HG03108 (cell line): ENCODE data around the gene EGLN1.
"Not testable (repeated sequence)": the region's sequence is repeated elsewhere in the genome, so short reads cannot be mapped to it uniquely, and the experiment has no call there.

Source experiments
- ATAC-seq: cut with Tn5 transposase; IDR thresholded peaks from one replicate; pipeline ENCODE4 v1.9.1; 2021; ENCODE audit warnings: moderate library complexity; ENCODE audit not compliant: unreplicated experiment

The EGLN1 gene

DNA sequence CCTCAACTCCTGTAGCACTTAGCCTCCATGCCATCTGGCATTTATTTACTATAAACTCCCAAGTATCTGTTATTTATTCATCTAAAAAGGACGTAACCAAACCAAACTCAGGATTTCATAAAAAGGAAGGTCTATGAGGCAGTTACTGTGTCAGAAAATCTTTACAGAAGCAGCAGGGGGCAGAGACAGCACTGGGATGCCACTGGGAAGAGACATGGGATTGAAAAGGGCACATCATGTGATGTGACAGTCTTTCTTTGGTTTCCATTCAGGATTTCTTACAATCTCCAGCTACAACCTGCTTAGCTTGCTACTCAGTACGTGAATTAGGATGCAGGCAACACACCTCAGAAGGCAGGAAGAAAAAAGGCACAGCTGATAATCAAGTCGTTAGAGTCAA lies 52.8 kb downstream of the EGLN1 start:
- no peak for ATAC-seq

DNA sequence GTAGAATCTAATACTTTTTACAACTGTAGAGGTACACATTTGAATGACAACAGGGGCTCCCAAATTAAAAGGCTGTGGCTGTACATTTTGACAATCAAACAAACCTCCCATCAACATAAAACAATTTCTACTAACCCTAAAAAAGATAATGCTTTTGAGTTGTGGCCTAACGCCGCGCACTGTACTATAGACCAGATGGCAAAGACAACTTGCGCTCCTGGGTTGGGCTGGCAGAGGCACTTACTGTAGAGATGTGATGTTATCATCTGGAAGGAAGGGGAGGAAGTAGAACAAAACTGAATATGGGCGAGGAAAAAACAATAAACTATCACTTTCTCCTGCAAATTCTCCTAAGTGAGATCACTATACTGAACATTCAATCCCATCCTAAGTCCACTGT lies 57.9 kb downstream of the EGLN1 start:
- no peak for ATAC-seq

DNA sequence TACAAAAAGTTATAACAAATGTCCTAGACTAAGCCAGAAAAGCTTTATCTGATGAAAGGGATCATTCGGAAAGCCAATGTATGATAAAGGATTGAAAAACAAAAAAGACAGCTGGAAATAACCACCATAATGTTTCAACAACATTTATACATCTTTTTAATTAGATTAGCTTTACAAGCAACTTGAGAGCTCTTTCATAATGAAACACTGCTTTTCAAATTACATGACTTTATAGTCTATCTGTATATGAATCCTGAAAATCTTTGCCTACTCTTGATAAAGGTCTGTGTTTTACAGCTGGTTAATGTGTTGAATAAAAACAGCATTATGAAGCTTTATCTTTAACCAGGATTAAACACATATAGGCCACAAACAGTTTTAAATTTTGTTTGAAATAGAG lies 58.5 kb downstream of the EGLN1 start:
- no peak for ATAC-seq

DNA sequence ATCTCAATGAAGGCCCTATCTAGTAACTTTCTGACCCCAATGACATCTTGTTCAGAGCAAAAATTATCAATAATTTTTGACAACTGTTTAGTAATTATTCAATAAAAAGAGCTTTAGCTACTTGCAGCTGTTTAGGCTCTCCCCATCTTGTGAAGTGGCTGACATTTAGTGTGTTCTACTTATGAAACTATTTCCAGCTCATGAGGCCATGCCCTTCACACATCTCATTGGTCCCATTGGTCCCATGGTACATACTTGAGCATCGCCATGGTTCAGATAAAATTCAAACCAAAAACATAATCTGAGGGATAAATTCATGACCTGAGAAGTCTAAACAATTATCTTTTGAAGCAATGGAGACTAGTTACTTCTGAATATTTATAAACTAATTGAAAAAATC lies 59.8 kb downstream of the EGLN1 start:
- ATAC-seq, result no peak

DNA sequence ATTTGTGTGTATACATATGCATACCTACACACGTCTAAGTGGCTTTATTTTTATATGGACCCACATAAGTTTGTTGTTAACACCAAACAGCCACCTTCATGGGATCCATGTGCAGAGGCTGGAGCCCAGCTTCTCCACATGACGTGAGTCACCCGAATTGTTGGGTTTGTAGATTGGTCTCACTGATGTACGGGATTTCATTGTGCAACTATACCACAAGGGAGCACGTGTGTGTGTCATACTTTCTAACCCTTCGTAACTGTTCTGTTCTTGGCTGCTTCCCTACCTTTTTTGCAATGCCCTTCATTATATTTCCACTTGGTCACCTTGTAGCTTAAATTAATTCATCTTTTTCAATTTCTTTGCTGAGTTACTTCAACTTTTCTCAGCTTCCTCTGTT lies 63.0 kb downstream of the EGLN1 start:
- ATAC-seq, result no peak

DNA sequence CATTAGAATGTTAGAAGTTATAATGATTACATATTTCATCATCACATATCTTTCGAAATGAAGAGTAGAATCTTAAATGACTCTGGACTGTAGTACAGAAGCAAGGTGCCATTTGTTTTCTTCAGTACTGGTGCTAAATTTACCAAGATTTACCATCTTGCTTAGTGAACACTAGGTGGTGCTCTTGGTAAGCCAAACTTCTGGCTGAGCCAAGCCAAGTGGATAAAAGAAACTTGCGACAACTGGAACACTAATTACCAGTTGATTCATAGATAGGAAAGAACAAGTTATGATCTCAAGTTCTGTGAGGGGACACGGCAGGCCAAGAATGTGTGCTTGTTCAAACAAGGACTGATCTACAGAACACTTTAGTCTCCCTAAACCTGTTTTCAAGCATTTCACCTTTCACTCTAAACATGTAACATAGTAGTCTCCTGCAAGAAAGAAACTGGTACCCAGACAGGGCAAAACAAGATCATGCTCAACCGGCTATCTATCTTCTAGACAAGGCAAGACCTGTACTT lies 64.2 kb downstream of the EGLN1 start:
- no peak for ATAC-seq

DNA sequence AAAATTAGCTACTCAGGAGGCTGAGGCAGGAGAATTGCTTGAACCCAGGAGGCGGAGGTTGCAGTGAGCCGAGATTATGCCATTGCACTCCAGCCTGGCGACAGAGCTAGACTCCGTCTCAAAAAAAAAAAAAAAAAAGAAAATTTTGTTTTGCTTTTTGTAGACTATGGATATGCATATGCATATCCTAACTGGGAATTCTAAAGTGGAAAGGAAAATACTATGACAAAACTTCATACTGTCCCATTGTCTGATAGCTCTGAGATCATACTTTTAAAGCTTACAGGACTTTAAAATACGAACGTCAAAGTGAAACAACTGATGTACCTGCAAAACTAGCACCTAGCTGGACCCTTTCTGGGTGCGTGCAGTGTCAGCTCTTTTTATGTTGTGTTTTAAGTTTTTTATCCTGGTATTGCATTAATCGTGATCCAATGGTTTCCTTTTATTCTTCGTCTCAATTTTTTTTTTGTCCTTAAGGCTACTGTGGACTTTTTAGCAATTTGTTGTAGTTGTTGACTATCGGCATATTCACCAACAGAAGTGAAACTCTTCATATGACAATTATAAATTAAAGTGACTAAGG lies 64.8 kb downstream of the EGLN1 start:
- ATAC-seq, result no peak

DNA sequence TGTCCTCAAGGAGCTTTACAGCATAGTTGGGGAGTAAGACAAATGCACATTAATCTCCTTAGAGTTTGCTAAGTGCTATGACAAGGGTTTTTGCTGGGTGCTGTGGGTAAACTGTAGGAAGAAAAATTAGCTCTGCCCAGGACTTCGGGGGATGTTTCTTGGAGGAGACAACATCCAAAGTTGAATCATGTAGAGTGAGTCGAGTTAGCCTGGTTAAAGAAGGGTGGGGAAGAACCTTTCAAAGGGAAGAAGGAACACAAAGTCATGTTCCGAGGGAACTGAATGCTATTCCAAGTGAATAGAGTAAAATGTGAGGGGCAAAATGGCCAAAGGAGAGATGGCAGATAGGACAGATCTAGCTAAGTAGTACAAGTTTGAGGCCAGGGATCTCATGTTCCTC lies 66.9 kb downstream of the EGLN1 start:
- ATAC-seq, result no peak

DNA sequence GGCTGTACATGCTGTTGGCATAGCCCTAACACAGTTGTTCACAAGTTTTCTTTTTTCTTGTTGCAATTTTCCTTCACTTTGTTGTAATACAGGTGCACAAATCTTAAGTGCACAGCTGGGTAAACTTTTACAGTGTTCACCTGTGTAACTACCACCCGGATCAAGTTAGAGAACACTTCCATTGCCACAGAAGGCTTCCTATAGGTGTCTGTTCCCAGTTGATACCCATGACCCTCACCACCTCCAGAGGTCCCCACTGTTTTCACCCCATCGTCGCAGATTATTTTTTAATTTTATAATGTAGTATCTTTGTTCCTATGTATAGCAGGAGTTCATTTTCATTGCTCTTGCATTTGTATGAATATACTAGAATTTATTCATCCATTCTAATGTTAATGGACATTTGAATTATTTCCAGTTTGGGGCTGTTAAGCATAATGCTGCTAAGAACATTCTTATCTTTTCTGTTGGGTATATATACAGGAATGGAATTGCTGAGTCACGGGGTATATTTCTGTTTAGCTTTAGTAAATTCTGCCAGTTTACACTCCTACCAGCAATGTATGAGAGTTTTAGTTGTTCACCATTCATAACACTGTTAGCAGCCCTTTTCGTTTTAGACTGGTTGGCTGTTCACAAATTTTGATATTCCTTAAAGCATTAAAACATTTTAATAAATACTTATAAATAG lies 67.6 kb downstream of the EGLN1 start:
- ATAC-seq, result no peak

DNA sequence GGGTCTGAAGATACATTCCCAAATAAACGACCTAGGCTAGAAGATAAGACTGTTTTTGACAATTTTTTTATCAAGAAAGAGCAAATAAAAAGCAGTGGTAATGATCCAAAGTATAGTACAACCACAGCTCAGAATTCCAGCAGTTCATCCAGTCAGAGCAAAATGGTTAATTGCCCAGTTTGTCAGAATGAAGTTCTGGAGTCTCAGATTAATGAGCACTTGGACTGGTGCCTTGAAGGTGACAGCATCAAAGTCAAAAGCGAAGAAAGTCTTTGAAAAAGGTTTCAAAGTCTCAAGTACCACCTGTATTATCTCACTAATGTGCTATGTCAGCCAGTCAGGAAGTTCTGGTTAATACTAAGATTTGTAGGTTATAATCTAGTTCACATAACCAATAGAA lies 69.0 kb downstream of the EGLN1 start:
- ATAC-seq, result no peak

DNA sequence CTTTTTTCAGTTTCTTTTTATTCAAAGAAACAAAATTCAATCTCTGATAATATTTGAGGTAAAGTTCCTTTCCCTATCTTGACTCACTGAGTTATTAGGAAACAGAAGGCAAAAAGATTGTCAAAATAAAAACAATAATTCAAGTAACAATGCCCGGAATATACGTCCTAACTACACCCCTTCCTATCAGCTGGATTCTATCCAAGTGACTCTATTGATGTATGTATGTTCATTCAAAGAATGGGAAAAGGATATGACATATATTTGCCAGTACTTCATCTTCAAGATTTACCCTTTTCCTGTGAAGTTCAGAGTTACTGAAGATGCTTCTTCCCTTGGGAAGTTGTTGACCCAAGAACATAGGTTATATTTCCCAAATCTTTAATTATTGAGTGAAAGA lies 70.3 kb downstream of the EGLN1 start:
- no peak for ATAC-seq

DNA sequence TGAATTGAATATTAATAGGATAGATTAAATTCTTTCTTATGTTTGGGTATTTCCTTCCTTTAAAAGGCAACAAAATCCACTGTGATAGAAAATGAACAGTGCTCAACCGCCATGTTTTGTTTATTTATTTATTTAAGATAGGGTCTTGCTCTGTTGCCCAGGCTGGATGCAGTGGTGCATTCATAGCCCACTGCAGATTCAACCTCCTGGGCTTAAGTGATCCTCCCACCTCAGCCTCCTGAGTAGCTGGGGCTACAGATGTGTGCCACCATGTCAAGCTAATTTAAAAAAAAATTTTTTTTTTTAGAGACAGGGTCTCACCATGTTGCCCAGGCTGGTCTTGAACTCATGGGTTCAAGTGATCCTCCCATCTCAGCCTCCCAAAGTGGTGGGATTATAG lies 73.2 kb downstream of the EGLN1 start:
- ATAC-seq, result not testable (repeated sequence)

DNA sequence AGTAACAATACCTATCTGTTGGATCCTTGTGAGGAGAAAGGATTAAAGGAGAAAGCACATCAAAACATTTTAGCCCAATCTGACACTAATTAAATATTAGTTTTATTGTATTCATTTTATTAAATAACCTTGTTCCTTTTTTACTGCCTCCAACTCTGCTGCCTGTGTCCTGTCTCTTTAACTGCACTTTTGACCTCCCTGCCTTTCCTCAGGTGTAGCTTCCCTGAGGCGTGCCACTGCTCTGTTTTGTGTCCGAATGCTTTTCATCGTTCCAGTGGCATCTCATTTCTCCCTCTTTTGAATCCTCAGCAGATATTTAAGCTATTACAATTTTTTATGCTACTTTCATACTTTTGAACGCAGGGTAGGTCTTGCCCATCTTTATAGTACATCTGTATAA lies 73.6 kb downstream of the EGLN1 start:
- no peak for ATAC-seq

DNA sequence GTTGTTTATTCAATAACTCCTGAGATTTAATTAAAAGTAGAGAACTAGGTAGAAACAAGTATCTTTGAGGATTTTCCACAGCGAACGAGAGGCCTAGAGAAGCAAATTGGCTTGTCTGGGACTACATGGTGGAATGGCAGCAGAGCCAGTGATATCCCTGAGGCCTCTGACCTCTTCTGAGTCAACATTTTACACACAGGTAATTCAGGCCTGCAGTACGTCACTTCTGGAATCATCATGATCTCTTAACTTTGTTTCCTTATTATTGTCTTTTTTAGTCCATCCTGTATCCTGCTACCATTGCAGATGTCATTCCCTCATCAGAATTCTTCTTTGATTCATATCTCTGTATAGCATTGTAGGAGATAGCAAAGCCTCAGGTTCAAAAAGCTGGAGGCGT lies 74.1 kb downstream of the EGLN1 start:
- ATAC-seq, result no peak

DNA sequence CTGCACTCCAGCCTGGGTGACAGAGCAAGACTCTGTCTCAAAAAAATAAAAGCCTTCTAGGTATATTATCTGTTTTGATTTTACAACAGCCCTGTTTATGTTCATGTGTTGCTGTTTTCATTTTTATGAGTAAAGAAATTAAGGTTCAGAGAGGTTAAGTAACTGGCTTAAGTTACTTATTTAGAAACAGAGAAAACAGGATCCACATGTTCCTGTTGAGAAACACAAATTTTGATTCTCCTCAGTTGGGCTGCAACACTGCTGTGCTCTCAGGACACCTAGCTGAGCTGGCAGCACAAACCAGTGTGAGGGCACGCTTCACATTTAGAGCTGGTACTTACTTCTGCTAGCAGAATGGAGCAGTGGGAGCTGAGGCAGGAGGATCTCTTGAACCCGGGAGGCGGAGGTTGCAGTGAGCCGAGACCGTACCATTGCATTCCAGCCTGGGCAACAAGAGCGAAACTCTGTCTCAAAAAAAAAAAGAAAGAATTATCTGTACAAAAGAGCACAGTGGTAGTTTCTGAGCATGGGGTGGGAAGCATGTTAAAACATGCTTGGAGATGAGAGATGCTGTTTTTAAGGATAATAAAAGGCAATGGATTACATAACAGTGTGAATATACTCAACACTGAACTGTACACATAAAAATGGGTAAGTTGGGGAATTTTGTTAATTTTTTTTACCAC lies 81.6 kb downstream of the EGLN1 start:
- ATAC-seq, result no peak

DNA sequence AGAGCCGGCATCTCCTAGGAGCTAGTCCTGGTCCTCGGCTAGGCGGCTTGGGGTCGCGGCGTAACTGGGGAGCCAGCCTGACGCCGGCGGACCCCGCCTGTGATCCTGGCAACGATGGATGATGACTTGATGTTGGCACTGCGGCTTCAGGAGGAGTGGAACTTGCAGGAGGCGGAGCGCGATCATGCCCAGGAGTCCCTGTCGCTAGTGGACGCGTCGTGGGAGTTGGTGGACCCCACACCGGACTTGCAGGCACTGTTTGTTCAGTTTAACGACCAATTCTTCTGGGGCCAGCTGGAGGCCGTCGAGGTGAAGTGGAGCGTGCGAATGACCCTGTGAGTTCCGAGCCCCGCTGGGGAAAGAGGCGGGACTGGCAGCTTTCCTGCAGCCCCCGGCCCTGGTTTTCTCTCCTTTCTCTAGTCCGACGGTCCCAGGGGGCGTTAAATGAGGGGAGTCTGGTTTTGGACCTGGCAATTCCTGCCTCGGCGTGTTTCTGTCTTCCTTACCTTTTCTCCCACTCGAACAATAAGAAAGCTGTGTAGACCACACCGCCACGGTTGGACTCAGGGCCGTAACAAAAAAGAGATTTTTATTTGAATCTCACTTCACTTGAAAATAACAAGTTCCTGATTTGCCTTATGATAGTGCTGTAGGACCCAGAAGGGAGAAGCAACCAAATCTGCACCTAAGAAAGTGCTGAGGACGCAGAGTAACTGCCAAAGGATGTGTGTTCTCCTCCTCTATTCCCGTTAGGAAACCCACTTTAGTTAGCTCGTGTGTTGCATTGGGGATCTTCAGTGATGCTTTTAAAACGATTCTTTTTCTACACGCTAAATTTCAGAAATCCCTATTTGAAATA lies 83.6 kb downstream of the EGLN1 start, which contains the start of gene SPRTN:
Gene SPRTN (plus strand): TSS at position 24 of the 859 bp plus-strand sequence. CDS start 91 bp downstream, at position 115.
- peak; percentile 12 for ATAC-seq

DNA sequence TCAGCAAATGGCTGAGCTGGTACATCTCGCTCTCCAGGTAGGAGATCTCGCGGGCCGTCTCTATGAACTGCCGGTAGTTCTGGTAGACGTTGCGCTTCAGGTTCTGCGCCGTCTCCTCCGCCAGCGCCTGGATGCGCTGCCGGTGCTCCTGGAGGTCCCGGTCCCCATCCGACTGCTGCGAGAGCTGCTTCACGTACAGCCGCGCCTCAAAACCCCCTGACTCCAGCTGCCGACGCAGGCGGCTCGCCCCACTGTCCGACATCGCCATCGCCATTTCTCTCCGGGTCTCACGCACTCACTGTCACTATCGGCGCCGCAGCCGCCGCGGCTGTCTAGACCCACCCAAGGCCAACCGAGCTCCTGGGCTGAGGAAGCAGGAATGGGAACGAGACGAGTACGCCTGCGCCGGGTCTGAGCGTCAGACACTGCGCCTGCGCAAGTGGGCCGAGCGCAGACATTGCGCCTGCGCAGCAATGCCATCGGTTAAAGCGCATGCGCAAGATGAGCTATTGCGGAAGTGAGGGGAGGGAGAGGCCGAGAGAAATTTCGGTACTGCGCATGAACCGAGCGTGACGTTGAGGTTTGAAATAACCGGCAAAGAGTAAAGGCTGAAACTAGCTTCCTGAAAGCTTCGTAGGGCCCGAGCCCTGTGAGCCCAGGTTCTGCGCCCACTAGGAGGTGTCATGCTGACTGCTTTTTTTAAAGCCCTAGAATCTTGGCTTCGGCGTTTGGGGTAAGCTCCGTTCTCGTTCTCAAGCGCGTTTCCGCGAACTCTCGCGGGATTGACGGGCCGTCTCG lies 84.4 kb downstream of the EGLN1 start, which contains the start of gene EXOC8:
Gene EXOC8 (minus strand): TSS at position 381 of the 798 bp plus-strand sequence. CDS start 107 bp downstream, at position 274.
- ATAC-seq, result peak; percentile 68

DNA sequence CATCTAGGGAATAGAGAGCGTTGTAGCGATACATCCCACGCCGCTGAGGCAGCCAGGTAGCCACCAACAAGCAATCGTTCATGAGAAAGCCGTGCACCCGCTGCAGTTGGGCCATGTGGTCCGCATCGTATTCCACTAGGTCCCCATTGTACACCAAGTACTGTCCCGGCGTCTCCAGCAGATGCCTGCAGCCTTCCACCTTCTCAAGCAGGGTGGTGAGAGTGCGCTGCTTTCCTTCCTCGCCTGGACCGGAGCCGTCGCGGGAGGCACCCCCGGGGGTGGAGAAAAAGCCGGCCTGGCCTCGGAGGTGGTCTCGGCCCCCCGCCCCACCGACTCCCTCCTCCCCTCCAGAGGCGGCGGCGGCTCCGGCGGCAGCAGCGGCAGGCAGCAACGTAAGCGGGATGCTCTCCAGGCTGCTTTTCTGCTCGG lies 85.0 kb downstream of the EGLN1 start:
- ATAC-seq, result peak; percentile 6

DNA sequence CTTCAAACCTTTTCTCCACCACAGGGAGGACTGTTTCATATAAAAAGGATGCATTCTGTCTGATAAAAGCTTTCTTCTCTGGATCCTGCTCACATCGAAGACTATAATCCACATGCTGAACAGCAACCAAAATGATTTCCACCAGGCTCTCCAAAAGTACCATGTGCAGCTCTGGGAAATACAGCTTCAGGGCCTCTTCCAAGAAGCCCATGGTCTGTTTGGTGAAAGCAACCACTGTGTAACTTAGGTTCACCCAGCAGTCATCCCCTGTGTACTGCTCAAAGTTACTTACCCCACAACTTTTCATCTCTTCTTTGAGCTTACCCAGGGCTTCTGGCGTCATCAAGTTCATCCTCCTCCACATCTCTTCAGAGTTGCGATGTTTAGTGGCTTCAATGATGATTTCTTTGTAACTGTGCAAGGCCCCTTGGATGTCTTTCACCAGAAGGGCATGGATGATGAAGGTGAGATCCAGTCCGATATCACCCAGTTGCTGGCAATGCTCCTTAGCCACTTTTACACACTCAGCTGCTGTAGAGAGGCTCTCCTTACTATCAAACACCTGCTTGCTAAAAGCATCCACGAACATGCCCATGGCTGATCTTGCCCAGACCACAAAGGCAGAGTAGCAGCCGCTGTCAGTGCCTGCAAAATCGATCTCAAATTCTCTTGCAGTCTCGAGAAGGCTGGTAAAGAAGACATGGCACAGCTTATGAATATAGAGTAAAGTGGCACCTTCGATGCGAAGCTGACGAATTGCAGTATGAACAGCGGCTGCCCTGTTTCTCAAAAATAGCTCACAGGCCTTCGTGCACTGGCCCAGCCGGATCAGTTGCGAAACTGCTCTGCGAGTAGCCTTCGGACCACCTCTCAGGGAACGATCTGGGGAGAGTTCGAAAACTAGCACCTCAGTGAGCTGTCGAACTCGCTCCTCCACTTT lies 86.2 kb downstream of the EGLN1 start:
- ATAC-seq, result no peak
